NK-92 treated with Interleukin-12 subunit alpha and Interleukin-12 subunit beta, amount 100 ng/mL, for 24 hours (cell line): ENCODE results near the gene GUCA2B.

Source experiments
- DNase-seq: peaks from one replicate; lab custom pipeline; 2025; lab: John Stamatoyannopoulos, UW

GUCA2B gene

GRCh38 chr1:42189931-42190853 is 37.0 kb downstream of the GUCA2B start:
- no peak for DNase-seq

- DNase-seq: no peak
These were observed 38.1 kb downstream of the GUCA2B start for GRCh38 chr1:42191319-42191718.

GRCh38 chr1:42192106-42192505 is 38.9 kb downstream of the GUCA2B start:
- no peak for DNase-seq

GRCh38 chr1:42195841-42196240 is 42.6 kb downstream of the GUCA2B start:
- no peak for DNase-seq

GRCh38 chr1:42198251-42198650 is 45.0 kb downstream of the GUCA2B start:
- no peak for DNase-seq

GRCh38 chr1:42201986-42202385 is 48.8 kb downstream of the GUCA2B start:
- DNase-seq: no peak
